HS-27A (cell line): Measurements from ENCODE around the gene RNASET2.

Experiments used
- DNase-seq: peaks from one replicate; pipeline ENCODE4 v3.0.0-alpha.2; 2012; ENCODE audit warnings: low read depth, missing footprints

RNASET2 gene

GRCh38 chr6:166956444-166957086 lies at the start of gene RNASET2:
TSS of gene RNASET2 (minus strand) at chr6:166956550. CDS start at chr6:166956182, 368 bp downstream.
- DNase-seq: peak; percentile 42

GRCh38 chr6:167005350-167006159 lies 49.2 kb upstream of the RNASET2 start:
- no peak for DNase-seq

- DNase-seq: no peak
Observed at GRCh38 chr6:167000759-167001158, 44.4 kb upstream of the RNASET2 start.

- DNase-seq: no peak
Observed at GRCh38 chr6:166999884-167000253, 43.5 kb upstream of the RNASET2 start.

GRCh38 chr6:166999145-166999883 lies 43.0 kb upstream of the RNASET2 start, which contains the start of gene CEP43:
TSS of gene CEP43 (plus strand) at chr6:166999397. CDS start at chr6:166999413, 16 bp downstream.
- peak; percentile 86 for DNase-seq

GRCh38 chr6:166998256-166999144 lies 42.1 kb upstream of the RNASET2 start:
- DNase-seq: no peak

- peak; percentile 47 for DNase-seq
Observed at GRCh38 chr6:166997768-166998255, 41.5 kb upstream of the RNASET2 start.

- no peak for DNase-seq
Observed at GRCh38 chr6:166997348-166997747, 41.0 kb upstream of the RNASET2 start.

GRCh38 chr6:166996406-166996805 lies 40.1 kb upstream of the RNASET2 start:
- DNase-seq: no peak

- DNase-seq: no peak
Observed at GRCh38 chr6:166989427-166990032, 33.2 kb upstream of the RNASET2 start.

GRCh38 chr6:166988674-166989201 lies 32.4 kb upstream of the RNASET2 start:
- no peak for DNase-seq

- DNase-seq: no peak
Observed at GRCh38 chr6:166987930-166988329, 31.6 kb upstream of the RNASET2 start.

- no peak for DNase-seq
Observed at GRCh38 chr6:166987448-166987847, 31.1 kb upstream of the RNASET2 start.

GRCh38 chr6:166980738-166981137 lies 24.4 kb upstream of the RNASET2 start:
- DNase-seq: no peak

GRCh38 chr6:166977621-166978525 lies 21.5 kb upstream of the RNASET2 start:
- no peak for DNase-seq

GRCh38 chr6:166976636-166977035 lies 20.3 kb upstream of the RNASET2 start:
- DNase-seq: no peak

- no peak for DNase-seq
Observed at GRCh38 chr6:166972101-166972500, 15.8 kb upstream of the RNASET2 start.

- DNase-seq: no peak
Observed at GRCh38 chr6:166971271-166971670, 14.9 kb upstream of the RNASET2 start.

GRCh38 chr6:166970776-166971175 lies 14.4 kb upstream of the RNASET2 start:
- no peak for DNase-seq

GRCh38 chr6:166970091-166970490 lies 13.7 kb upstream of the RNASET2 start:
- no peak for DNase-seq
